CD8-positive, alpha-beta memory T cell (primary cell): ENCODE data around the gene IMPA2. TPM values are rescaled to one million over a fixed set of nuclear protein-coding genes. Genes with fewer than 3 reads are reported as not detected.

Source experiments
- CTCF ChIA-PET: fragments of 350-600 bp; sonication (Branson Sonifier 250); formaldehyde crosslinking; loops from one replicate; lab custom pipeline; 2021; ENCODE audit warnings: antibody characterized with exemption; lab: Charles Lee
- POLR2A ChIA-PET: fragments of 350-600 bp; sonication (Branson Sonifier 250); formaldehyde crosslinking; loops from one replicate; lab custom pipeline; 2021; ENCODE audit warnings: antibody characterized with exemption; lab: Charles Lee
- DNase-seq, 5 donors: peaks; one replicate each; pipeline versions ENCODE4 v3.0.0 to v3.0.0-alpha.2; 2020 to 2022; ENCODE audit warnings: mixed read lengths in 1 of 5
- H3K27ac ChIP-seq: one replicate; pipeline ENCODE4 v1.7.0; 2013; ENCODE audit warnings: low read depth, mild to moderate bottlenecking, low read length, moderate library complexity
- H3K27me3 ChIP-seq: 2 replicates; pipeline ENCODE4 v1.7.0; 2013; ENCODE audit warnings: low read length, mild to moderate bottlenecking; ENCODE audit not compliant: insufficient read depth, poor library complexity, severe bottlenecking
- H3K36me3 ChIP-seq: 2 replicates; pipeline ENCODE4 v1.7.0; 2013; ENCODE audit warnings: mild to moderate bottlenecking, low read length, moderate library complexity; ENCODE audit not compliant: insufficient read depth
- H3K4me1 ChIP-seq: 2 replicates; pipeline ENCODE4 v1.7.0; 2013; ENCODE audit warnings: mild to moderate bottlenecking, low read length, moderate library complexity; ENCODE audit not compliant: insufficient read depth
- H3K4me3 ChIP-seq: 2 replicates; pipeline ENCODE4 v1.7.0; 2013; ENCODE audit warnings: mild to moderate bottlenecking, low read length
- H3K9me3 ChIP-seq: 2 replicates; pipeline ENCODE4 v1.7.0; 2013; ENCODE audit warnings: mild to moderate bottlenecking, low read length
- H3K27ac Mint-ChIP-seq, 8 donors: one replicate each; pipeline ENCODE4 v1.8.0; 2020 to 2021; ENCODE audit warnings: mixed read lengths in 8 of 8, mild to moderate bottlenecking in 6 of 8, inconsistent platforms in 3 of 8, moderate library complexity in 3 of 8
- H3K27me3 Mint-ChIP-seq, 2 donors: one replicate each; pipeline ENCODE4 v1.8.0; 2020 to 2021; ENCODE audit warnings: mixed read lengths in 2 of 2, mild to moderate bottlenecking in 1 of 2, moderate library complexity in 1 of 2
- H3K36me3 Mint-ChIP-seq, 3 donors: one replicate each; pipeline ENCODE4 v1.8.0; 2020 to 2021; ENCODE audit warnings: mixed read lengths in 3 of 3, inconsistent platforms in 1 of 3, mild to moderate bottlenecking in 1 of 3
- H3K4me1 Mint-ChIP-seq, 3 donors: one replicate each; pipeline ENCODE4 v1.8.0; 2020 to 2021; ENCODE audit warnings: mixed read lengths in 3 of 3, inconsistent platforms in 1 of 3, mild to moderate bottlenecking in 1 of 3
- H3K4me3 Mint-ChIP-seq, 7 donors: one replicate each; pipeline ENCODE4 v1.8.0; 2020 to 2021; ENCODE audit warnings: mixed read lengths in 7 of 7, mild to moderate bottlenecking in 6 of 7, moderate library complexity in 4 of 7, inconsistent platforms in 2 of 7
- H3K9me3 Mint-ChIP-seq, 5 donors: one replicate each; pipeline ENCODE4 v1.8.0; 2020 to 2022; ENCODE audit warnings: mixed read lengths in 5 of 5, mild to moderate bottlenecking in 3 of 5, moderate library complexity in 2 of 5, inconsistent platforms in 1 of 5
- polyA plus RNA-seq: library from polyadenylated mRNA; unstranded; fragments of 300-500 nt; fragmentation: Illumina TruSeq; gene quantifications from one replicate; pipeline ENCODE4 v1.2.3, GENCODE V29; 2021
- total RNA-seq, 2 experiments: library from RNA; stranded (reverse); gene quantifications; one replicate each; pipeline ENCODE4 v1.2.3, GENCODE V29; 2021

IMPA2 gene
- total RNA-seq = 10 to 100 TPM; 13.3 to 14.0 TPM
- polyA plus RNA-seq = 6.2 TPM

DNA sequence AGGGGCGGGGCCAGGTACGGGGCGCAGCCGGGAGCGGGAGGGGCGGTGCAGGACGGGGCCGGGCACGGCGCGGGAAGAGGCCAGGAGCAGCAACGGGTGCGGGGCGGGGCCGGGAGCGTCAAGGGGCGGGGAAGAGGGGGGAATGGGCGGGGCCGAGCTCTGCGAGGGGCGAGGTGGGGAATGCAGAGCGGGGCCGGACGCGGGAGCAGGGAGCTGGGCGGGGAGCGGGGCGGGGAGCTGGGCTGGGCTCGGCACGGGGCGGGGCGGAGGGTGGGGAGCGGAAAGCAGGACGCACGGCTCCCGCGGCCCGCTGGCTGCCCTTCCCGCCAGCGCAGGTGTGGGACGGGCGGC is at the start of gene IMPA2:
TSS of gene IMPA2 (plus strand) at position 316 of the 351 bp plus-strand sequence. CDS start 163 bp downstream, outside the sequence.
- no peaks in the 10 kb centered on the region for H3K27me3 ChIP-seq
- H3K27me3 Mint-ChIP-seq = no peaks in the 10 kb centered on the region
- ChIA-PET CTCF (interaction anchor here (1.0 to 4.9 kb wide), 3 partner anchors 14 to 43 kb away, joined by 3 to 30 read pairs (median 19); no protein-coding TSS in a partner anchor), POLR2A (interaction anchor here (2.0 kb wide), 1 partner anchor 34 kb away, joined by 8 read pairs; no protein-coding TSS in a partner anchor)
- no peak for DNase-seq
- peak within 1 kb of the TSS; percentile 39 to 97 (median 68) for H3K27ac Mint-ChIP-seq
- peaks cover 12% of the 10 kb centered on the region for H3K4me1 ChIP-seq
- peaks cover 11 to 16% (median 14%) of the 10 kb centered on the region in 3 donors for H3K4me1 Mint-ChIP-seq
- no peaks in the 10 kb centered on the region for H3K9me3 ChIP-seq
- H3K27ac ChIP-seq = peak within 1 kb of the TSS; percentile 30
- no peaks in the 10 kb centered on the region for H3K9me3 Mint-ChIP-seq
- H3K4me3 Mint-ChIP-seq = peak within 1 kb of the TSS; percentile 86 to 93 (median 88)
- H3K36me3 Mint-ChIP-seq = peaks cover 0 to 7% (median 0%) of the 10 kb centered on the region in 3 donors
- no peaks in the 10 kb centered on the region for H3K36me3 ChIP-seq
- H3K4me3 ChIP-seq = peak within 1 kb of the TSS; percentile 64

DNA sequence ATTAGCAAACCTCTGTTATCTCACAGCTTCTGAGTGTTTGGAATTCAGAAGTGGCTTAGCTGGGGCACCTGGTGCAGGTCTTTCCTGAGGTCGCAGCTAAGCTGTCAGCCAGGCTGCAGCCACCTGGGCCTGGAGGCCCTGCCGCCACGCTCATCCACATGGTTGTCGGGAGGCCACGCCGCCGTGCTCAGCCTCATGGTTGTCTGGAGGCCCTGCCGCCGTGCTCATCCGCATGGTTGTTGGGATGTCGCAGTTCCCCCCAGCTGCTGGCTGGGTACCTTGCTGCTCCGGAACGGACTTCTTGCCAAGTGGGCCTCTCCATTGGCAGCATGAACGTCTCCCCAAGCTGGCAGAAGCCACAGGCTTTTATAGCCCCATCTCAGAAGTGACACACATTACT is 48.9 kb upstream of the IMPA2 start:
- Mint-ChIP-seq H3K27me3 (peaks cover 0 to 5% of the 10 kb centered on the region in 2 donors), H3K4me1 (no peaks in the 10 kb centered on the region), H3K36me3 (no peaks in the 10 kb centered on the region), H3K4me3 (no peak overlapping the region), H3K27ac (no peak overlapping the region), H3K9me3 (no peaks in the 10 kb centered on the region)
- no peak overlapping the region for H3K27ac ChIP-seq
- H3K9me3 ChIP-seq = no peaks in the 10 kb centered on the region
- ChIA-PET CTCF (interaction anchor here (2.2 to 10.0 kb wide), 2 partner anchors 63 to 106 kb away, joined by 7 to 245 read pairs; no protein-coding TSS in a partner anchor), POLR2A (interaction anchor here (0.7 kb wide), 1 partner anchor 19 kb away, joined by 8 read pairs; no protein-coding TSS in a partner anchor)
- H3K4me3 ChIP-seq = no peak overlapping the region
- no peaks in the 10 kb centered on the region for H3K36me3 ChIP-seq
- no peaks in the 10 kb centered on the region for H3K27me3 ChIP-seq
- no peak for DNase-seq
- H3K4me1 ChIP-seq = no peaks in the 10 kb centered on the region

DNA sequence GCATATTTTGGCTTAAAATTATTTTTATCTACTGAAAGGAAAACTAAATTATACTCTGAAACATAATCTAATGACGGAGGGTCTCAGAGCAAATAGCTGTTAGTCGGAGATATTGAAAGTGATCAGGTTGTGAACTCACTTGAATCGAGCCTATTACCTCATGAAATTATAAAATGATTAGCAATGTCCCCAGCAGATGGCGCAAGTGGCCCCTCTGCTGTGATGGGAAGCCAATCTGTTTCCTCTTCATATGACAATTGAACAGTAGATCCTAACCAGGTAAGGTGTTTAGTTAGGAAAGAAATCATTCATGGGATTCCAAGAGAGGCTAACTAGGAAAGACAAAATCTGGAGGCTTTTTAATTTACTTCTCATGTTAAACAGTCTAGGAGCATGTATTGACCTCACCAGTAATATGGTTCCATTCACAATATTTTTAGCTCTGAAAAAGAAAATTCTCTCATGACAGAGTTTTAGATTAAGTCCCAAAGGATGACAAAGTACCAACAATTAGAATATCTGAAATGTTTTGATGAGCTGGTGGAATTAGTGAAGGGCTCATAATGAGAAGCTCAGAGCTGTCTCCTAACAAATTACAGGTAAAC is 43.3 kb upstream of the IMPA2 start:
- H3K4me1 Mint-ChIP-seq = peaks cover 0 to 3% (median 0%) of the 10 kb centered on the region in 3 donors
- H3K9me3 Mint-ChIP-seq = no peaks in the 10 kb centered on the region
- Histone ChIP-seq H3K9me3 (no peaks in the 10 kb centered on the region), H3K4me3 (no peak overlapping the region), H3K27ac (no peak overlapping the region), H3K36me3 (no peaks in the 10 kb centered on the region), H3K27me3 (no peaks in the 10 kb centered on the region), H3K4me1 (no peaks in the 10 kb centered on the region)
- no peaks in the 10 kb centered on the region for H3K36me3 Mint-ChIP-seq
- POLR2A ChIA-PET = no interaction called here
- H3K27me3 Mint-ChIP-seq = peaks cover 0 to 2% of the 10 kb centered on the region in 2 donors
- CTCF ChIA-PET = interaction anchor here (0.8 to 10.0 kb wide), 19 partner anchors 9 to 205 kb away, joined by 3 to 245 read pairs (median 4); partner anchors contain the start of gene IMPA2
- DNase-seq = peak; percentile 54 to 80 (median 63)
- H3K4me3 Mint-ChIP-seq = no peak overlapping the region
- peak overlapping the region in 1 of 8 donors; percentile 47 for H3K27ac Mint-ChIP-seq

DNA sequence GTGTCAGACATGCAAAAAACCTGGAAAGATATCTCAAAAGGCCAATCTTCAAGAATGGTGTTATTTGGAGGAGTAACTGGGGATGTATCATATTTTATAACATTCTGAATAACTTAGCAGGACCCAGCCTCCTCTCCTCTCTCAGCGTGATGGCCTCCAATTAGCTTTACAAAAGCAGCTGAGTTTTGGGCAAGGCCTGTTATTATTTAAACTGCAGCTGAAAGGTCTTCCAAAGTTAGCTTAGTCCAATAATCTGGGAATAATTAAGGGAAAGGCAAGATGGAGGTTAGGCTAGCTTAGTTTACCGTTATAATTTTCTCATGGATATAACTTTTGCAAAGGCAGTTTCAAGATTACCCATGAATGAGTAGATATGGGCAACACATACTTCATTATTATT is 40.4 kb upstream of the IMPA2 start:
- H3K4me1 Mint-ChIP-seq = peaks cover 0 to 3% (median 0%) of the 10 kb centered on the region in 3 donors
- no peak overlapping the region for H3K4me3 Mint-ChIP-seq
- no peaks in the 10 kb centered on the region for H3K4me1 ChIP-seq
- no peaks in the 10 kb centered on the region for H3K9me3 Mint-ChIP-seq
- POLR2A ChIA-PET = interaction anchor here (1.1 kb wide), 1 partner anchor 54 kb away, joined by 3 read pairs; no protein-coding TSS in a partner anchor
- H3K36me3 ChIP-seq = no peaks in the 10 kb centered on the region
- CTCF ChIA-PET = interaction anchor here (10.0 kb wide), 1 partner anchor 55 kb away, joined by 245 read pairs; no protein-coding TSS in a partner anchor
- no peak overlapping the region for H3K4me3 ChIP-seq
- no peak for DNase-seq
- no peaks in the 10 kb centered on the region for H3K9me3 ChIP-seq
- no peaks in the 10 kb centered on the region for H3K36me3 Mint-ChIP-seq
- no peak overlapping the region for H3K27ac Mint-ChIP-seq
- H3K27ac ChIP-seq = no peak overlapping the region
- no peaks in the 10 kb centered on the region for H3K27me3 ChIP-seq
- H3K27me3 Mint-ChIP-seq = peaks cover 0 to 4% of the 10 kb centered on the region in 2 donors

DNA sequence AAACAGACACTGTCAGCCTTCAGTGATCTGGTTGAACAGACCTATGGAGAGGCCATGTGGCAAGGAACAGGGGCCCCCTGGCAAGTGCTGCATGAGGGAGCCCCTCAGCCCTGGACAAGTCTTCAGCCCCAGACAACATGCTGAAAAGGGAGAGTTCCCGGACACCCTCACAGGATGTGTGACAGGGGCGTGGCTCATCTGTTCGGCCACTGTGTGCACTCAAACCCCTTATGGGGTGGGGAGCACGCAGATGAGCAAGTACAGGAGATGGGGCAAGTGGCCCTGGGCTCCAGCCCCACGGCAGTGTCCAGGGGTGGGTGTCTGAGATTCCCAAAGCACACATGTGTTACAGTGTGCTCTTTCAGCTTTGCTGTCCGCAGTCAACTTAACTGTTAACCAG is 37.8 kb upstream of the IMPA2 start:
- peaks cover 0 to 2% of the 10 kb centered on the region in 2 donors for H3K27me3 Mint-ChIP-seq

DNA sequence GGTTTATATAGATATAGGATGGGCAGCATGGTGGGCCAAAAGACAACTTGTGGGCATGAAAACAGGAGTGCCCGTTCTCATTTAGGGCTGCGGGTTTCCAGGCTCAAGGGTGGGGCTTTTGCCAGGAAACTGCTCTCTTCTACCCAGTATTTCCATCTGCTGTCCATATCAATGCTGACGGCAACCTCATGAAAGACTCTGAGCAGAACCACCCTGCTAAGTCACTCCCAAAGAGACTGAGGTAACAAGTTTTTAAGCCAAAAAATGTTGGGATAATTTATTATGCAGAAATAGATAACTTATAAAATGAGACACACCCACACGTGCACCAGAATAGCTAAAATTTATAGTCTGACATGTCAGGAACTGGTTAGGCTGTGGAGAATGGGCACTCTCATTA is 37.1 kb upstream of the IMPA2 start:
- H3K36me3 Mint-ChIP-seq = no peaks in the 10 kb centered on the region
- H3K4me3 ChIP-seq = no peak overlapping the region
- no peaks in the 10 kb centered on the region for H3K9me3 ChIP-seq
- CTCF ChIA-PET = interaction anchor here (5.4 kb wide), 1 partner anchor 51 kb away, joined by 30 read pairs; no protein-coding TSS in a partner anchor
- no peaks in the 10 kb centered on the region for H3K27me3 ChIP-seq
- peaks cover 9% of the 10 kb centered on the region for H3K4me1 ChIP-seq
- POLR2A ChIA-PET = no interaction called here
- peaks cover 0 to 2% of the 10 kb centered on the region in 2 donors for H3K27me3 Mint-ChIP-seq
- no peak overlapping the region for H3K27ac Mint-ChIP-seq
- H3K27ac ChIP-seq = no peak overlapping the region
- H3K9me3 Mint-ChIP-seq = no peaks in the 10 kb centered on the region
- peaks cover 9 to 16% (median 12%) of the 10 kb centered on the region in 3 donors for H3K4me1 Mint-ChIP-seq
- no peak for DNase-seq
- no peak overlapping the region for H3K4me3 Mint-ChIP-seq
- no peaks in the 10 kb centered on the region for H3K36me3 ChIP-seq

More for the DNA sequence above, 37.8 kb upstream of the IMPA2 start:
- H3K36me3 Mint-ChIP-seq = no peaks in the 10 kb centered on the region
- no peak overlapping the region for H3K27ac Mint-ChIP-seq
- no peaks in the 10 kb centered on the region for H3K9me3 Mint-ChIP-seq
- H3K4me1 Mint-ChIP-seq = peaks cover 9 to 12% (median 11%) of the 10 kb centered on the region in 3 donors
- ChIA-PET CTCF (no interaction called here), POLR2A (no interaction called here)
- no peak overlapping the region for H3K4me3 ChIP-seq
- no peaks in the 10 kb centered on the region for H3K27me3 ChIP-seq
- no peak overlapping the region for H3K4me3 Mint-ChIP-seq
- DNase-seq = no peak
- H3K36me3 ChIP-seq = no peaks in the 10 kb centered on the region
- peaks cover 9% of the 10 kb centered on the region for H3K4me1 ChIP-seq
- no peaks in the 10 kb centered on the region for H3K9me3 ChIP-seq
- no peak overlapping the region for H3K27ac ChIP-seq

DNA sequence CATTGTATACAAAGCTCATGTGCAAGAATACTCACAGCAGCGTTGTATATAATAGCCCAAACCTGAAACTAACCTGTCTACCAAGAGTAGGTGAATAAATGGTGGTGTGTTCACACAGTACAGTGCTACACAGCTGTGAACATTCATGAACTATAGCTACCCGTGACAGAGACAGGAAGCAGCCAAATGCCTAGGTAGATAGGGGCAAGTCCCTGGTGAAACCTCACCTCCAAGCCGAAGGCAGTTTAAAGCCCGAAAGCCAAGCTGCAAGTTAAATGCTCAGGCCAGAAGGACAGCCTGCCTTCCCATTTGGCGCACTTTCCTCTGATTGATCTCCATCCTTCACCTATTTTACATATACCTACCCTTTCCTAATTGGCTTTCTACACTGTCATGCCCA is 36.5 kb upstream of the IMPA2 start:
- DNase-seq = no peak
- H3K27ac ChIP-seq = no peak overlapping the region
- CTCF ChIA-PET = interaction anchor here (5.4 kb wide), 1 partner anchor 51 kb away, joined by 30 read pairs; no protein-coding TSS in a partner anchor
- peaks cover 9 to 16% (median 12%) of the 10 kb centered on the region in 3 donors for H3K4me1 Mint-ChIP-seq
- peaks cover 9% of the 10 kb centered on the region for H3K4me1 ChIP-seq
- H3K27me3 ChIP-seq = no peaks in the 10 kb centered on the region
- H3K9me3 Mint-ChIP-seq = no peaks in the 10 kb centered on the region
- H3K4me3 Mint-ChIP-seq = no peak overlapping the region
- POLR2A ChIA-PET = no interaction called here
- no peak overlapping the region for H3K27ac Mint-ChIP-seq
- H3K36me3 ChIP-seq = no peaks in the 10 kb centered on the region
- peaks cover 0 to 2% of the 10 kb centered on the region in 2 donors for H3K27me3 Mint-ChIP-seq
- H3K4me3 ChIP-seq = no peak overlapping the region
- no peaks in the 10 kb centered on the region for H3K36me3 Mint-ChIP-seq
- no peaks in the 10 kb centered on the region for H3K9me3 ChIP-seq
